HepG2 (cell line): ENCODE results near the gene ITPR1. TPM values are rescaled to one million over a fixed set of nuclear protein-coding genes. Genes with fewer than 3 reads are reported as not detected.

Experiments
- GABPB1 ChIP-seq: IDR thresholded peaks from 2 replicates; pipeline ENCODE4 v1.6.1; 2016; ENCODE audit warnings: mild to moderate bottlenecking, missing genetic modification reagents, moderate library complexity, missing compliant biosample characterization
- RFX1 ChIP-seq: fragments of 450-650 bp; IDR thresholded peaks from 2 replicates; pipeline ENCODE4 v1.6.1; 2017
- ZBTB8A ChIP-seq: sonication (generic); formaldehyde crosslinking; IDR thresholded peaks from 2 replicates; pipeline ENCODE4 v1.4.0; 2020; ENCODE audit warnings: mild to moderate bottlenecking, low read depth, missing genetic modification reagents, borderline replicate concordance
- ZNF772 ChIP-seq: sonication (generic); formaldehyde crosslinking; IDR thresholded peaks from 2 replicates; pipeline ENCODE4 v1.5.0; 2020; ENCODE audit warnings: mild to moderate bottlenecking, missing genetic modification reagents
- polyA plus RNA-seq, 8 experiments: library from polyadenylated mRNA; depleted of rRNA in 3 of 8; stranded (reverse) in 7 of 8; unstranded in 1 of 8; fragments of >200 nt; fragmentation: Illumina TruSeq in 4 of 8; extraction: Trizol in 4 of 8; gene quantifications; 2 replicates each; pipeline versions ENCODE4 v1.2.1 to v1.2.3, GENCODE V29; 2011 to 2016; ENCODE audit warnings: low read depth in 4 of 8, missing spikeins in 1 of 8, mixed read lengths in 1 of 8; ENCODE audit not compliant: insufficient read depth in 1 of 8
- total RNA-seq, 5 experiments: library from RNA; depleted of rRNA; stranded (reverse); fragments of >200 nt; fragmentation: Illumina TruSeq; extraction: Trizol; gene quantifications; 2 replicates each; pipeline ENCODE4 v1.2.3, GENCODE V29; 2016; ENCODE audit warnings: low read depth in 1 of 5
- TF ChIP-seq, protein P1 (sequence below): sonication (generic); formaldehyde crosslinking; IDR thresholded peaks from 2 replicates; pipeline ENCODE4 v1.5.0; 2020; ENCODE audit warnings: mild to moderate bottlenecking, missing genetic modification reagents, borderline replicate concordance
- TF ChIP-seq, protein P2 (sequence below): IDR thresholded peaks from 2 replicates; pipeline ENCODE4 v1.6.1; 2016; ENCODE audit warnings: missing genetic modification reagents, missing compliant biosample characterization
- TF ChIP-seq, protein P3 (sequence below): sonication (generic); formaldehyde crosslinking; IDR thresholded peaks from 2 replicates; pipeline ENCODE4 v1.4.0; 2020; ENCODE audit warnings: mild to moderate bottlenecking, missing genetic modification reagents
- TF ChIP-seq, protein P4 (sequence below): sonication (generic); formaldehyde crosslinking; IDR thresholded peaks from 2 replicates; pipeline ENCODE4 v1.4.0; 2020; ENCODE audit warnings: mild to moderate bottlenecking, low read depth, missing genetic modification reagents

ITPR1 gene
- total and polyA plus RNA-seq, 2 of the 13 experiments (the other 11 are each of a cell fraction or from before 2014, with no cell fraction given): 10.0 to 11.4 TPM

DNA sequence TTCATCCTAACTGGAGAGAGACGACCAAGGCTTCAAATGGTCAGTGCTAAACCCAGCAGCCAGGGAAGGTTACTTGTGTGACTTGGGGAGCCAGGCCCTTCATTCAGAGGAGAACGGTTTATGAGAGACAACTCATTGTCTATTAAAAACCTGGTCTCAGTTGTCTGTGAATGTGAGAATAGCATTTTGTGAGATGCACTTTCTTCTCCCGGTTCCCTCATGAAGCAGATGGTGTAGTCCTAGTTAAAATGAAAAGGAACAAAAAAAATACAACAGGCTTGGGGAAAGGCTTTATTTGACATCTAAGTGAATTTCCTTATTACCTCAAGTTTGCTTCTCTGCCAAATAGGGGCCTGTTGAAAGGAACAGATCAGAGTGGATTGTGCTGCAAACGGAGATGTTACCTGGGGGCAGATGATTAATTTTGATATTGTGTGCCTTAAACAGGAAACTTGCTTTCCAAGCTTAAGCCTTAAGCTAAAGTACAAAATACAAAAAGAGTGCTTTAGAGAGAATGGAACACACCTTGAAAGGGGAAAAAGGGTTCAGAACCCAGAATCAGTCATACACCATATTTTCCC lies 283.3 kb downstream of the ITPR1 start (continued):
- TF ChIP-seq, protein P1, sequence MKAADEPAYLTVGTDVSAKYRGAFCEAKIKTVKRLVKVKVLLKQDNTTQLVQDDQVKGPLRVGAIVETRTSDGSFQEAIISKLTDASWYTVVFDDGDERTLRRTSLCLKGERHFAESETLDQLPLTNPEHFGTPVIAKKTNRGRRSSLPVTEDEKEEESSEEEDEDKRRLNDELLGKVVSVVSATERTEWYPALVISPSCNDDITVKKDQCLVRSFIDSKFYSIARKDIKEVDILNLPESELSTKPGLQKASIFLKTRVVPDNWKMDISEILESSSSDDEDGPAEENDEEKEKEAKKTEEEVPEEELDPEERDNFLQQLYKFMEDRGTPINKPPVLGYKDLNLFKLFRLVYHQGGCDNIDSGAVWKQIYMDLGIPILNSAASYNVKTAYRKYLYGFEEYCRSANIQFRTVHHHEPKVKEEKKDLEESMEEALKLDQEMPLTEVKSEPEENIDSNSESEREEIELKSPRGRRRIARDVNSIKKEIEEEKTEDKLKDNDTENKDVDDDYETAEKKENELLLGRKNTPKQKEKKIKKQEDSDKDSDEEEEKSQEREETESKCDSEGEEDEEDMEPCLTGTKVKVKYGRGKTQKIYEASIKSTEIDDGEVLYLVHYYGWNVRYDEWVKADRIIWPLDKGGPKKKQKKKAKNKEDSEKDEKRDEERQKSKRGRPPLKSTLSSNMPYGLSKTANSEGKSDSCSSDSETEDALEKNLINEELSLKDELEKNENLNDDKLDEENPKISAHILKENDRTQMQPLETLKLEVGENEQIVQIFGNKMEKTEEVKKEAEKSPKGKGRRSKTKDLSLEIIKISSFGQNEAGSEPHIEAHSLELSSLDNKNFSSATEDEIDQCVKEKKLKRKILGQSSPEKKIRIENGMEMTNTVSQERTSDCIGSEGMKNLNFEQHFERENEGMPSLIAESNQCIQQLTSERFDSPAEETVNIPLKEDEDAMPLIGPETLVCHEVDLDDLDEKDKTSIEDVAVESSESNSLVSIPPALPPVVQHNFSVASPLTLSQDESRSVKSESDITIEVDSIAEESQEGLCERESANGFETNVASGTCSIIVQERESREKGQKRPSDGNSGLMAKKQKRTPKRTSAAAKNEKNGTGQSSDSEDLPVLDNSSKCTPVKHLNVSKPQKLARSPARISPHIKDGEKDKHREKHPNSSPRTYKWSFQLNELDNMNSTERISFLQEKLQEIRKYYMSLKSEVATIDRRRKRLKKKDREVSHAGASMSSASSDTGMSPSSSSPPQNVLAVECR (CRISPR knock-in tag): no peak
- TF ChIP-seq, protein P2, sequence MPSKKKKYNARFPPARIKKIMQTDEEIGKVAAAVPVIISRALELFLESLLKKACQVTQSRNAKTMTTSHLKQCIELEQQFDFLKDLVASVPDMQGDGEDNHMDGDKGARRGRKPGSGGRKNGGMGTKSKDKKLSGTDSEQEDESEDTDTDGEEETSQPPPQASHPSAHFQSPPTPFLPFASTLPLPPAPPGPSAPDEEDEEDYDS (CRISPR knock-in tag): no peak
- no peak for TF ChIP-seq ZBTB8A
- TF ChIP-seq, protein P3, sequence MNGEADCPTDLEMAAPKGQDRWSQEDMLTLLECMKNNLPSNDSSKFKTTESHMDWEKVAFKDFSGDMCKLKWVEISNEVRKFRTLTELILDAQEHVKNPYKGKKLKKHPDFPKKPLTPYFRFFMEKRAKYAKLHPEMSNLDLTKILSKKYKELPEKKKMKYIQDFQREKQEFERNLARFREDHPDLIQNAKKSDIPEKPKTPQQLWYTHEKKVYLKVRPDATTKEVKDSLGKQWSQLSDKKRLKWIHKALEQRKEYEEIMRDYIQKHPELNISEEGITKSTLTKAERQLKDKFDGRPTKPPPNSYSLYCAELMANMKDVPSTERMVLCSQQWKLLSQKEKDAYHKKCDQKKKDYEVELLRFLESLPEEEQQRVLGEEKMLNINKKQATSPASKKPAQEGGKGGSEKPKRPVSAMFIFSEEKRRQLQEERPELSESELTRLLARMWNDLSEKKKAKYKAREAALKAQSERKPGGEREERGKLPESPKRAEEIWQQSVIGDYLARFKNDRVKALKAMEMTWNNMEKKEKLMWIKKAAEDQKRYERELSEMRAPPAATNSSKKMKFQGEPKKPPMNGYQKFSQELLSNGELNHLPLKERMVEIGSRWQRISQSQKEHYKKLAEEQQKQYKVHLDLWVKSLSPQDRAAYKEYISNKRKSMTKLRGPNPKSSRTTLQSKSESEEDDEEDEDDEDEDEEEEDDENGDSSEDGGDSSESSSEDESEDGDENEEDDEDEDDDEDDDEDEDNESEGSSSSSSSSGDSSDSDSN (CRISPR knock-in tag): no peak
- TF ChIP-seq, protein P4, sequence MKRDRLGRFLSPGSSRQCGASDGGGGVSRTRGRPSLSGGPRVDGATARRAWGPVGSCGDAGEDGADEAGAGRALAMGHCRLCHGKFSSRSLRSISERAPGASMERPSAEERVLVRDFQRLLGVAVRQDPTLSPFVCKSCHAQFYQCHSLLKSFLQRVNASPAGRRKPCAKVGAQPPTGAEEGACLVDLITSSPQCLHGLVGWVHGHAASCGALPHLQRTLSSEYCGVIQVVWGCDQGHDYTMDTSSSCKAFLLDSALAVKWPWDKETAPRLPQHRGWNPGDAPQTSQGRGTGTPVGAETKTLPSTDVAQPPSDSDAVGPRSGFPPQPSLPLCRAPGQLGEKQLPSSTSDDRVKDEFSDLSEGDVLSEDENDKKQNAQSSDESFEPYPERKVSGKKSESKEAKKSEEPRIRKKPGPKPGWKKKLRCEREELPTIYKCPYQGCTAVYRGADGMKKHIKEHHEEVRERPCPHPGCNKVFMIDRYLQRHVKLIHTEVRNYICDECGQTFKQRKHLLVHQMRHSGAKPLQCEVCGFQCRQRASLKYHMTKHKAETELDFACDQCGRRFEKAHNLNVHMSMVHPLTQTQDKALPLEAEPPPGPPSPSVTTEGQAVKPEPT (CRISPR knock-in tag): no peak
- TF ChIP-seq ZNF772 (CRISPR knock-in tag): no peak
- TF ChIP-seq GABPB1 (CRISPR knock-in tag): no peak
- TF ChIP-seq RFX1: no peak
